DLD1 (cell line): Measurements from ENCODE around the gene BCL11A.

Source experiments
- in situ Hi-C: cut with HindIII; loops from 2 replicates; pipeline ENCODE4 v1.10.0; 2017; ENCODE audit warnings: low sequenced_read_pairs

Gene BCL11A

GRCh38 chr2:60553495-60554073 is at the start of gene BCL11A:
Gene BCL11A, minus strand, starts transcription at chr2:60553654. Its CDS starts 384 bp downstream, at chr2:60553270.
- in situ Hi-C loops, result loop anchor here (25.0 kb wide), 1 partner anchor 1791 kb away; no protein-coding TSS in a partner anchor

- in situ Hi-C loops, result no loop called here
Observed at GRCh38 chr2:60602828-60603532, 49.5 kb upstream of the BCL11A start.

- in situ Hi-C loops, result no loop called here
Observed at GRCh38 chr2:60602388-60602787, 48.9 kb upstream of the BCL11A start.

- in situ Hi-C loops, result no loop called here
Observed at GRCh38 chr2:60598271-60598670, 44.8 kb upstream of the BCL11A start.

- in situ Hi-C loops, result no loop called here
Observed at GRCh38 chr2:60597346-60597745, 43.9 kb upstream of the BCL11A start.

- in situ Hi-C loops, result no loop called here
Observed at GRCh38 chr2:60596411-60596810, 43.0 kb upstream of the BCL11A start.

GRCh38 chr2:60595953-60596352 is 42.5 kb upstream of the BCL11A start:
- in situ Hi-C loops, result no loop called here

- in situ Hi-C loops, result no loop called here
Observed at GRCh38 chr2:60589104-60589503, 35.6 kb upstream of the BCL11A start.

- in situ Hi-C loops, result no loop called here
Observed at GRCh38 chr2:60586081-60586480, 32.6 kb upstream of the BCL11A start.

GRCh38 chr2:60585276-60585675 is 31.8 kb upstream of the BCL11A start:
- in situ Hi-C loops, result no loop called here

- in situ Hi-C loops, result no loop called here
Observed at GRCh38 chr2:60583604-60584003, 30.1 kb upstream of the BCL11A start.

- in situ Hi-C loops, result no loop called here
Observed at GRCh38 chr2:60581433-60582282, 28.2 kb upstream of the BCL11A start.

GRCh38 chr2:60577682-60578283 is 24.3 kb upstream of the BCL11A start:
- in situ Hi-C loops, result no loop called here

- in situ Hi-C loops, result loop anchor here (25.0 kb wide), 1 partner anchor 1811 kb away; no protein-coding TSS in a partner anchor
Observed at GRCh38 chr2:60573251-60573650, 19.8 kb upstream of the BCL11A start.

GRCh38 chr2:60570251-60570650 is 16.8 kb upstream of the BCL11A start:
- in situ Hi-C loops, result loop anchor here (25.0 kb wide), 1 partner anchor 1808 kb away; no protein-coding TSS in a partner anchor

- in situ Hi-C loops, result loop anchor here (25.0 kb wide), 1 partner anchor 1807 kb away; no protein-coding TSS in a partner anchor
Observed at GRCh38 chr2:60569680-60570111, 16.2 kb upstream of the BCL11A start.

- in situ Hi-C loops, result loop anchor here (25.0 kb wide), 1 partner anchor 1806 kb away; no protein-coding TSS in a partner anchor
Observed at GRCh38 chr2:60567919-60568768, 14.7 kb upstream of the BCL11A start.

- in situ Hi-C loops, result loop anchor here (25.0 kb wide), 1 partner anchor 1805 kb away; no protein-coding TSS in a partner anchor
Observed at GRCh38 chr2:60567096-60567495, 13.6 kb upstream of the BCL11A start.

- in situ Hi-C loops, result loop anchor here (25.0 kb wide), 1 partner anchor 1803 kb away; no protein-coding TSS in a partner anchor
Observed at GRCh38 chr2:60565472-60565871, 12.0 kb upstream of the BCL11A start.
